ENCODE measurements around the gene CIB4.

GRCh38 chr2:26631401-26632170 lies 9.6 kb downstream of the CIB4 start:
- TF ChIP-seq CTCF (IDR thresholded peaks at IDR 0.05) (no peak), POLR2A (IDR thresholded peaks at IDR 0.05) (no peak), EP300 (IDR thresholded peaks at IDR 0.05) (no peak), POLR2AphosphoS5 (IDR thresholded peaks at IDR 0.05) (no peak)

Measured in sigmoid colon (tissue), 4 donors.